Measurements from ENCODE around the gene KARS1.
"Not testable (repeated sequence)": the region's sequence is repeated elsewhere in the genome, so short reads cannot be mapped to it uniquely, and the experiment has no call there.

The KARS1 gene

GRCh38 chr16:75599452-75600277 is 47.8 kb downstream of the KARS1 start:
- Histone ChIP-seq H3K9me3 (ENCODE audit: insufficient read depth, low read length) (no peaks in the 10 kb centered on the region), H3K27ac (ENCODE audit: low read depth, low read length) (no peak overlapping the region), H3F3A (ENCODE audit: insufficient read depth) (no peaks in the 10 kb centered on the region), H3K36me3 (ENCODE audit: low read length) (peaks cover 14% of the 10 kb centered on the region; the same call in 1 of the 2 replicates), H4K20me1 (ENCODE audit: low read depth, low read length) (no peaks in the 10 kb centered on the region), H3K4me2 (ENCODE audit: low read depth, low read length, poor library complexity, severe bottlenecking) (no peak overlapping the region), H3K4me3 (ENCODE audit: insufficient read depth, low read length, poor library complexity, severe bottlenecking) (no peak overlapping the region), H3K79me2 (ENCODE audit: insufficient read depth, low read length) (no peaks in the 10 kb centered on the region), H3K9me2 (replicated peaks; ENCODE audit: insufficient read depth, low read length) (no peaks in the 10 kb centered on the region), H2AFZ (ENCODE audit: low read depth, low read length, severe bottlenecking) (no peak overlapping the region), H3K9ac (ENCODE audit: low read length) (no peak overlapping the region), H3K27me3 (ENCODE audit: low read length) (no peaks in the 10 kb centered on the region)
- no peak for TF ChIP-seq EZH2phosphoT487 (conservative IDR thresholded peaks at IDR 0.05; ENCODE audit: low read length)
- TF ChIP-seq, protein P1, sequence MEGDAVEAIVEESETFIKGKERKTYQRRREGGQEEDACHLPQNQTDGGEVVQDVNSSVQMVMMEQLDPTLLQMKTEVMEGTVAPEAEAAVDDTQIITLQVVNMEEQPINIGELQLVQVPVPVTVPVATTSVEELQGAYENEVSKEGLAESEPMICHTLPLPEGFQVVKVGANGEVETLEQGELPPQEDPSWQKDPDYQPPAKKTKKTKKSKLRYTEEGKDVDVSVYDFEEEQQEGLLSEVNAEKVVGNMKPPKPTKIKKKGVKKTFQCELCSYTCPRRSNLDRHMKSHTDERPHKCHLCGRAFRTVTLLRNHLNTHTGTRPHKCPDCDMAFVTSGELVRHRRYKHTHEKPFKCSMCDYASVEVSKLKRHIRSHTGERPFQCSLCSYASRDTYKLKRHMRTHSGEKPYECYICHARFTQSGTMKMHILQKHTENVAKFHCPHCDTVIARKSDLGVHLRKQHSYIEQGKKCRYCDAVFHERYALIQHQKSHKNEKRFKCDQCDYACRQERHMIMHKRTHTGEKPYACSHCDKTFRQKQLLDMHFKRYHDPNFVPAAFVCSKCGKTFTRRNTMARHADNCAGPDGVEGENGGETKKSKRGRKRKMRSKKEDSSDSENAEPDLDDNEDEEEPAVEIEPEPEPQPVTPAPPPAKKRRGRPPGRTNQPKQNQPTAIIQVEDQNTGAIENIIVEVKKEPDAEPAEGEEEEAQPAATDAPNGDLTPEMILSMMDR (IDR thresholded peaks at IDR 0.05; ENCODE audit: insufficient read depth, low read length, poor library complexity, severe bottlenecking), result no peak

- H3K4me2 ChIP-seq (ENCODE audit: low read depth, low read length, poor library complexity, severe bottlenecking), result no peak overlapping the region
- no peaks in the 10 kb centered on the region for H3K79me2 ChIP-seq (ENCODE audit: insufficient read depth, low read length)
- no peak overlapping the region for H3K9ac ChIP-seq (ENCODE audit: low read length)
- no peaks in the 10 kb centered on the region for H3F3A ChIP-seq (ENCODE audit: insufficient read depth)
- 0 out of 2 replicates have a peak, but pooled peaks cover 3% of the 10 kb centered on the region for H3K36me3 ChIP-seq (ENCODE audit: low read length)
- no peaks in the 10 kb centered on the region for H3K9me2 ChIP-seq (replicated peaks; ENCODE audit: insufficient read depth, low read length)
- no peak overlapping the region for H3K27ac ChIP-seq (ENCODE audit: low read depth, low read length)
- no peak overlapping the region for H2AFZ ChIP-seq (ENCODE audit: low read depth, low read length, severe bottlenecking)
- no peaks in the 10 kb centered on the region for H4K20me1 ChIP-seq (ENCODE audit: low read depth, low read length)
- TF ChIP-seq, protein P1 (IDR thresholded peaks at IDR 0.05; ENCODE audit: insufficient read depth, low read length, poor library complexity, severe bottlenecking), result no peak
- TF ChIP-seq EZH2phosphoT487 (conservative IDR thresholded peaks at IDR 0.05; ENCODE audit: low read length), result no peak
- no peaks in the 10 kb centered on the region for H3K9me3 ChIP-seq (ENCODE audit: insufficient read depth, low read length)
- H3K4me3 ChIP-seq (ENCODE audit: insufficient read depth, low read length, poor library complexity, severe bottlenecking), result no peak overlapping the region
- no peaks in the 10 kb centered on the region for H3K27me3 ChIP-seq (ENCODE audit: low read length)
Measured at GRCh38 chr16:75593825-75594820, 53.3 kb downstream of the KARS1 start.

DNA sequence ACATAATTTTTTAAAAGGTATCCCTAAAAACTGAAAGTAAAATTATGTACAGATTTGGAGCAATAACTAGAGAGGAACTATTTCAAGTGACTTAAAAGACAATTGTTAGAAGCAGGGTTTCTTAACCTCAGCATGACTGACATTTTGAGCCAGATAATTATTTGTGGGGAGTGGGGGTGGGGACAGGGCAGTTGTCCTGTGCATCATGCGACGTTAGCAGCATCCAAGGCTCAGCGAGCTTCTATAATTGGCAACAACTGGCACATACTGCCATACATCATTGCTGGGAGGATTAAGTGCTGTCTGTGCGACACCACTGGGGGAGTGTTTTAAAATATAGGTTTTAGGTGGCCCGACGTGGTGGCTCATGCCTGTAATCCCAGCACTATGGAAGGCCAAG is 54.2 kb downstream of the KARS1 start:
- Histone ChIP-seq H3K4me3 (ENCODE audit: insufficient read depth, low read length, poor library complexity, severe bottlenecking) (no peak overlapping the region), H3K27me3 (ENCODE audit: low read length) (no peaks in the 10 kb centered on the region), H4K20me1 (ENCODE audit: low read depth, low read length) (no peaks in the 10 kb centered on the region), H3K9me3 (ENCODE audit: insufficient read depth, low read length) (no peaks in the 10 kb centered on the region), H3K27ac (ENCODE audit: low read depth, low read length) (no peak overlapping the region), H3K9ac (ENCODE audit: low read length) (no peak overlapping the region), H3K79me2 (ENCODE audit: insufficient read depth, low read length) (no peaks in the 10 kb centered on the region), H3K9me2 (replicated peaks; ENCODE audit: insufficient read depth, low read length) (no peaks in the 10 kb centered on the region), H3F3A (ENCODE audit: insufficient read depth) (no peaks in the 10 kb centered on the region), H2AFZ (ENCODE audit: low read depth, low read length, severe bottlenecking) (no peak overlapping the region), H3K36me3 (ENCODE audit: low read length) (0 out of 2 replicates have a peak, but pooled peaks cover 3% of the 10 kb centered on the region), H3K4me2 (ENCODE audit: low read depth, low read length, poor library complexity, severe bottlenecking) (no peak overlapping the region)
- TF ChIP-seq EZH2phosphoT487 (conservative IDR thresholded peaks at IDR 0.05; ENCODE audit: low read length), result no peak
- TF ChIP-seq, protein P1 (IDR thresholded peaks at IDR 0.05; ENCODE audit: insufficient read depth, low read length, poor library complexity, severe bottlenecking), result no peak

DNA sequence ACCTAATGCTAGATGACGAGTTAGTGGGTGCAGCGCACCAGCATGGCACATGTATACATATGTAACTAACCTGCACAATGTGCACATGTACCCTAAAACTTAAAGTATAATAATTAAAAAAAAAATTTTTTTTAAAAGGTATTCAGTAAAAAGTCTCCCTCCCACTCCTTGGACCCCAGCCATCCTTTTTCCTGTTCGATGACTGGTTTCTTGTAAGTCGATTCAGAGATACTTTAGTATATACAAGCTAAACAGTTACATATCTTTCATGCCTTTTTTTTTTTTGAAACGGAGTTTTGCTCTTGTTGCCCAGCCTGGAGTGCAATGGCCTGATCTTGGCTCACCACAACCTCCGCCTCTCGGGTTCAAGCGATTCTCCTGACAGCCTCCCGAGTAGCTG is 55.5 kb downstream of the KARS1 start:
- not testable (repeated sequence) for H3K9me2 ChIP-seq (replicated peaks; ENCODE audit: insufficient read depth, low read length); H3K27me3 ChIP-seq (ENCODE audit: low read length); H3K4me3 ChIP-seq (ENCODE audit: insufficient read depth, low read length, poor library complexity, severe bottlenecking); H4K20me1 ChIP-seq (ENCODE audit: low read depth, low read length); H3K9ac ChIP-seq (ENCODE audit: low read length); H3K36me3 ChIP-seq (ENCODE audit: low read length); H3K27ac ChIP-seq (ENCODE audit: low read depth, low read length); H3K9me3 ChIP-seq (ENCODE audit: insufficient read depth, low read length); H3K79me2 ChIP-seq (ENCODE audit: insufficient read depth, low read length); H3K4me2 ChIP-seq (ENCODE audit: low read depth, low read length, poor library complexity, severe bottlenecking); H2AFZ ChIP-seq (ENCODE audit: low read depth, low read length, severe bottlenecking); H3F3A ChIP-seq (ENCODE audit: insufficient read depth)

All from SU-DHL-6 (cell line).